SK-N-DZ (cell line): ENCODE data around the gene NR1H2.
"Not testable (repeated sequence)": the region's sequence is repeated elsewhere in the genome, so short reads cannot be mapped to it uniquely, and the experiment has no call there.

Experiments used
- DNase-seq: peaks from one replicate; pipeline ENCODE4 v3.0.0-alpha.2; 2015; ENCODE audit warnings: low spot score

Gene NR1H2

DNA sequence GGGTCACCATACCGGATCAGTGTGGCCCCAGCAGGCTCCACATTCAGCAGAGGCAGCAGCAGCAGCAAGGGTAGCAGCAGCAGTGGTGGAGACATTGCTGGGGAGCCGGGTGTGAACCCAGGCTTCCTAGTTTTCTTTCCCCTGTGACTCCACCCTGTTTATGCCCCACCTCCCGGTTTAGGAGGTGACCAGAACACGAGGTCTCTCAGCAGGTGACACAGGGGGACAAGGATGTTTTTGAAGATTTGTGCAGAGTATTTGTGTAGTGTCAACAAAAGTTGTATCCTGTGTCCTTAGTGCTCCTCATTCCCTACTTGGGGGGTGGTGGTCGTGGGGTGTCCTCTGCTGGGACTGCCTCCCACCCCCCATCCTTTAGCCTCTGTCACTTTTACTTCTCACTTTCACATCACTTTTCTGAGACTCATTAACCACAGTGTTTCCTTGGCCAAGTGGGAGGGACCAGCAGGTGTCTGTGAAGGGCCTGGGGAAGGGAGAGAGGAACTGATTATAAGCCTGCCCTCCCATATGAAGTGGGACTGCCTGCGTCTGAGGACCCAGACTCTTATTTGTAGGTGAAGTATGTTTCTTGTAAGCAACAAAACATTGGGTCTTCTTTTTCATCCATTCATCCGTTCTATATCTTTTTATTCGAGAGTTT is 31.5 kb upstream of the NR1H2 start:
- DNase-seq: no peak

- not testable (repeated sequence) for DNase-seq
These were observed 29.1 kb upstream of the NR1H2 start for GRCh38 chr19:50347089-50347581.

- DNase-seq: no peak
These were observed 26.8 kb upstream of the NR1H2 start for GRCh38 chr19:50349277-50350057.

GRCh38 chr19:50352242-50352641 is 24.0 kb upstream of the NR1H2 start:
- no peak for DNase-seq

GRCh38 chr19:50353487-50353880 is 22.8 kb upstream of the NR1H2 start:
- not testable (repeated sequence) for DNase-seq

- no peak for DNase-seq
These were observed 19.5 kb upstream of the NR1H2 start for GRCh38 chr19:50356691-50357177.

DNA sequence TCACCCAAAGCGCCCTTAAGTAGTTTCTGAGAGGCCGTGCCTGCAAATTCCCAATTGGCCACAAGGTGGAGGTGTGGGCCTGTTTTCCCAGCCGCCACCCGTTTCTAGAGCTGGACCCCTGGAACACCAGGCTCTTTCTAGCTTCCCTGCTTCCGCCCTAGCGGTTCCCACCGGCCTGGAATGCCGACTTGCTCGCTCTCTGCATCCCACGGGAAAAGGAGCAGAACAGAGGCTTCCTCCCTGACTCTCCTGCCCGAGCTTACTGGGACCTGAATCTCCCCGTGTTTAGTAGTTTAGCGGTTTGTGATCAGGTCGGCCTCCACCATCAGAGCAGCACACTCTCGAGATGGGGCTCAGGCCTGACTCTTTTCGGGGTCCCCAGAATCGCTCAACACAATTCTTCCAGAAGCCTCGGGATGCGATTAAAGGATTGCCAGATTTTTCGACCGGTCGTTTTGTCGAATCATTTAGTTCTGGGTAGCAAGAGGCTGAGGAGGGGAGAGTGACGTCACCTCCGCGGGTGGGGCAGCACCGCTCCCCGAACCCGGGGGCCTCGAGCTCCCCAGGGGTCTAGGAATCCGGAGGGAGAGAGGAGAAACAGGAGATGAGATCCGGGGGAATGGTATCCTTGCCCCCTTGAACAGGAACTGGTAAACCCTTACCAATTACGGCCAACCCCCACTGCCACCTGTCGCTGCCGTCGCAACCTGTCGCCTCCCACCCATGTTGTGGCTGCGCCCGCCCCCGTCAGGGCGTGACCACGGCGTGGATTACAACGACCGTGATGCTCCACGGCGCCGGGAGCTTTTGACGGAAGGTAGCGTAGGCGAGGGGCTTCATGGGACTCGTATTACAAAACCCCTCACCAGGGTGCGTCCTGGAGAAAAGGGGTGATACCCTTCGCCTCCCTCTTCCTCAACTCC is 18.8 kb upstream of the NR1H2 start:
- peak; percentile 44 for DNase-seq

DNA sequence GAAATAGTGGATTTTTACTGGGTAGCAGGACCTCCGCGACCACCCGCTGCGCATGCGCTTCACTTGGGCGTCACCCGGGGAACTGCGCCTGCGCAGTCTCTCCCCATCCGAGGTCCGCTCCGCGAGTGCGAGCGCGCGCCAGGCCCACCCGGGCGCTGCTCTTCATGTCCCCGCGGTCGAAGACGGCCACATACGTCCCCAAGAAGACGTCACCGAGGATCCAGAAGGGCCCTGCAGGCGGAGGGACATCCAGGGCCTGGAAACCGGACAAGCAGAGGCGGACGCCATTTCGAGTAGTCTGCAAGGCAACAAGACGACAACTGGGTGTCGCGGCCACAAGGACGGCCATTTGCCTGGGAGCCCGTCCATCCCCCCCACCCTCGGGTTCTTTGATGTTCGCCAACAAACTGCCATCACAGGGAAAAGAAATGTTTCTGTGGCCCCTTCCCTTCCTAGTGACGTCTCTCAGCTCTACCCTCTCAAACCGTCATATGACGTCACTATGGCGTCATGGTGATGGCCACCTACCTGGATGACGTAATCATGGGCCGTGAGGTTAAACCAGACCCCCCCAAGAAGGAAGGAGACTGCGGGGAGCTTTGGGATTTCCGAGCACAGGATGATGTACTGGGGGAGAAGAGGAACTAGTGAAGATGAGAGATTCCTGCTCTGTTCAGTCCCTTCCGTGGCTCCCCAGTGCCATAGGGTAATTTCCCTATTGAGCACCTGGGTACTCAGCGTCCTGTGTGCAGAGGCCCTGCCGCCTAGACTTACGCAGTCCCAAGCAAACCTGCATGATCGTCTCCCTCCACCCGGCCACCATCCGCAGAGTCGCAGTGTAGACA is 17.6 kb upstream of the NR1H2 start:
- no peak for DNase-seq

GRCh38 chr19:50359328-50359818 is 16.9 kb upstream of the NR1H2 start:
- no peak for DNase-seq

GRCh38 chr19:50361290-50362029 is 14.8 kb upstream of the NR1H2 start:
- DNase-seq: no peak

DNA sequence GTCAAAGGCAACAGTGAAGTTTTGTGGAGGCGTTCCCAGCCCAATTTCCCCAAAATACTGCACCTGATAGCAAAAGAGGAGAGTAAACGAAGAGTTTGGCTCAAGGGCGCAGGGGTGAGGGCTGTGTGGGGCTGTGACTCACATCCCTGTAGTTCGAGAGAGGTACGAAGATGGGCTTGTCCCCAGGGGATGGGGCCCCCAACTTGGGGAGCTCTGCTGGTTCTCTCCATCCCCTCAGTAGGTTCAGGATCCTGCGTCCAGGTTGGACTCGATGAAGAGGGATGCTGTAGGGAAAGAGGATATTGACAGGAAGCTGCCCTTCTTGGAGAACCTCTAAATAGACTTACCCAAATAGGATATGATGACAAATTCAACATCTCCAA is 14.2 kb upstream of the NR1H2 start:
- no peak for DNase-seq

DNA sequence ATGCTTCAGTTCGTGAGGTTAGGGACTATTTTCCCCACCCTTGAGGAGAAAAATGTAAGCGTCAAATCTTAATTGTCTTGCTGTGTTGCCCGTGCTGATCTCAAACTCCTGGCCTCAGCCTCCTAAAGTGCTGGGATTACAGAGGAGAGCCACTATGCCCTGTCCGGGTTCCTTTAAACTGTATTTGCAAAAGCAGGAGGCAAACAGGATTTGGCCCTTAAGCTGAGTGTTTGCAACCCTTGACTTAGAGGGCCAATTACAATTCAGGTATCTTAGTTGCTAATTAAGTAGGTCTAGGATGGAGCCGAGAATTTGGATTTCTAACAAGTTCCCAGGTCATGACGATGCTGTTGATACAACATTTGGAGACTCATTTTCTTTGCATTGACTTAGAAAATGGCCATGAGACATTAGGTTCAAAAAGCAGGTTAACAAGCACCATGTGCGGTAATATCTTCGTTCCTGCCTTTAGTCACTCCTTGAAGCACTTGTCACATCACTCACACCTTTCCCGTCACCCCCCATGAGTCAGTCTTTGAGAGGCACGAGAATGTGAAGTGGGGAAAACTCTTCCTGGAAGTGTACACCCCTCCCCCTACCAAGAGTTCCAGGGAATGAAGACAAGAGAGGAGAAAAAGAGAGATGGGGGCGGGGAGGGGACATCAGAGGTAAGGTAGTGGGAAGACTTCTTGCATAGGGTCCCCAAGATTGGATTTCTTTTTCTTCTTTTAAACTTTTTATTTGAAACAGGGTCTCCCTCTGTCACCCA is 13.4 kb upstream of the NR1H2 start:
- no peak for DNase-seq

- DNase-seq: no peak
These were observed 10.6 kb upstream of the NR1H2 start, which contains the start of gene NAPSA for GRCh38 chr19:50365434-50366306. Gene NAPSA (minus strand): TSS chr19:50365639. CDS start chr19:50365621, 18 bp downstream.

DNA sequence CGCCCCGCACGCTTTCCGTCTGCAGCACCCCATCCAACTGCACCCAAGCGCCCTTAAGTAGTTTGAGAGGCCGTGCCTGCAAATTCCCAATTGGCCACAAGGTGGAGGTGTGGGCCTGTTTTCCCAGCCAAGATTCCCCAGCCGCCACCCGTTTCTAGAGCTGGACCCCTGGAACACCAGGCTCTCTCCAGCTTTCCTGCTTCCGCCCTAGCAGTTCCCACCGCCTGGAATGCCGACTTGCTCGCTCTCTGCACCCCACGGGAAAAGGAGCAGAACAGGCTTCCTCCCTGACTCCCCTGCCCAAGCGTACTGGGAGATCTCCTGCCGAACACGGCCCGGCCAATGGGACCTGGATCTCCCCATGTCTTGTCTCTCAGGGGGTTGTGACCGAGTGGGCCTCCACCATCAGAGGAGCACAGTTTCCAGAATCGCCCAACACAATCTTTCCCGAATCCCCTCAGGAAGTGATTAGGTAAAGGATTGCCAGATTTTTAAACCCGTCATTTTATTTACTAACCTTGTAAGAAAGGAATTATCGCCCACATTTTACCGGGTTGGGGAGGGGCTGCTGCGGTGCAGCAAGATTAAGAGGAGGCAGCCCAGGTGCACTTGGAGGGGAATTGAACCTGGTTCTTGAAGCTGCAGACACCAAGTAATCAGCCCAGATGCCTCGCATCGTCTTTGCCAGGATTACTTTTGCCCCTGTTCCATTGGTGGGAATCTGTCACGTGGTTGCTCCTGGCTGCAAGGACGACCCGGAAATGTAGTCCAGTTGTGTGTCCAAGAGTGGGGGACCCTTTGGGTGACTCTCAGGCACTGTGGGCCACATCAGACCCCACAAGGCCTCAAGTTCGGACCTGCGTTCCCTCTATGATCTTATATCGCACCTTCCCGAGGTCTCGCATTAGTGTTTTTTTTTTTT is 7.3 kb upstream of the NR1H2 start:
- peak; percentile 70 for DNase-seq

DNA sequence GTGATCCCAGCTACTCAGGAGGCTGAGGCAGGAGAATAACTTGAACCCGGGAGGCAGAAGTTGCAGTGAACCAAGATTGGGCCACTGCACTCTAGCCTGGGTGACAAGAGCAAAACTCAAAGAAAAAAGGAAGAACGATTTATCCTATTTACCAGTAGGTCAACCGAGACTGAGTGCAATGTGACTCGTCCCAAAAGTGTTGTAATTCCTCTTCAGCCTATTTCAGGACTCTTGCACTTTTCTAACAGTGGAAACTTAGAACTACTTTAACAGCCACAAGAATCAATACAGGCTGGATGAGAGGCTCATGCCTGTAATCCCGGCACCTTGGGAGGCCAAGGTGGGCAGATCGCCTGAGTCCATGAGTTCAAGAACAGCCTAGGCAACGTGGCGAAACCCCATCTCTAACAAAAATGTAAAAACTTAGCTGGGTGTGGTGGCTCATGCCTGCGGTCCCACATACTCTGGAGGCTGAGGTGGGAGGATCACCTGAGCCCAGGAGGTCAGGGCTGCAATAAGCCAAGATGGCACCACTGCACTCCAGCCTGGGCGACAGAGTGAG is 4.3 kb upstream of the NR1H2 start:
- DNase-seq: no peak

- peak; percentile 53 for DNase-seq
These were observed 799 bp downstream of the NR1H2 start for GRCh38 chr19:50377051-50377461.

DNA sequence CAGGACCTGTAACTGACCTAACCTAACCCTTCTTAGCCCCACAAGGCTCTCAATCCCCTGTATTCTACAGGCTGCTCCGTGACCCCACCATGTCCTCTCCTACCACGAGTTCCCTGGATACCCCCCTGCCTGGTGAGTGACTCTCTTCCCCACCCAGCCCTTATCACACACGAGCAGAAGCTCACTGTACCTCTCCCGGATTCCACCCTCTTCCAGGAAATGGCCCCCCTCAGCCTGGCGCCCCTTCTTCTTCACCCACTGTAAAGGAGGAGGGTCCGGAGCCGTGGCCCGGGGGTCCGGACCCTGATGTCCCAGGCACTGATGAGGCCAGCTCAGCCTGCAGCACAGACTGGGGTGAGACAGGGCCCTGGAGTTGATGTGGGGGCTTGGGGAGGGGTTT is 1.3 kb downstream of the NR1H2 start:
- DNase-seq: no peak
